HCT116 (cell line): ENCODE measurements around the gene THSD1. TPM values are rescaled to one million over a fixed set of nuclear protein-coding genes. Genes with fewer than 3 reads are reported as not detected.

Experiments used
- ATAC-seq: fragments of 200-7000 bp; cut with Tn5 transposase; 2 replicates; pipeline ENCODE4 v1.9.1; 2020; ENCODE audit warnings: mild to moderate bottlenecking, moderate library complexity
- BruUV-seq: library from RNA; stranded (reverse); fragments of 400-500 nt; replicated peaks from 2 replicates; lab custom pipeline; 2021; lab: Mats Ljungman, UMichigan
- CTCF ChIA-PET: fragments of 300-600 bp; sonication (Branson Sonifier 250); formaldehyde crosslinking; loops from one replicate; lab custom pipeline; 2021; ENCODE audit warnings: antibody characterized with exemption; lab: Charles Lee
- POLR2A ChIA-PET: fragments of 300-600, 350-600 bp; sonication (Branson Sonifier 250); formaldehyde crosslinking; loops from one replicate; lab custom pipeline; 2021; ENCODE audit warnings: antibody characterized with exemption; lab: Charles Lee
- RAD21 ChIA-PET, 2 experiments: fragments of 300-600 bp; sonication (Branson Sonifier 250); formaldehyde crosslinking; loops; one replicate each; lab custom pipeline; 2023; ENCODE audit warnings: low total read pairs in 2 of 2; ENCODE audit not compliant: uncharacterized antibody in 2 of 2, unreplicated experiment in 2 of 2, low non-redundant PET in 1 of 2; lab: Charles Lee
- DNase-seq: peaks from one replicate; pipeline ENCODE4 v3.0.0-alpha.2; 2010; ENCODE audit warnings: low read depth, low spot score
- H2AFZ ChIP-seq: fragments of 200-600 bp; shearing (Covaris generic), sonication (generic); 2 replicates; pipeline ENCODE4 v1.6.1; 2017; ENCODE audit warnings: low read depth, mixed run types, mixed read lengths, antibody characterized with exemption, low read length; ENCODE audit not compliant: poor library complexity, severe bottlenecking
- H3K27ac ChIP-seq: 2 replicates; pipeline ENCODE4 v1.5.1; 2012; ENCODE audit warnings: low read depth, low read length
- H3K27me3 ChIP-seq: fragments of 200-600 bp; sonication (generic); 2 replicates; pipeline ENCODE4 v1.6.1; 2016; ENCODE audit warnings: mixed run types, low read length, mixed read lengths; ENCODE audit not compliant: insufficient read depth
- H3K36me3 ChIP-seq, 2 experiments: fragments of 200-500 bp in 1 of 2; fragments of 200-600 bp in 1 of 2; sonication (Bioruptor generic) in 1 of 2; sonication (generic) in 1 of 2; 2 replicates each; pipeline versions ENCODE4 v1.5.1 to v1.6.1; 2014 to 2016; ENCODE audit warnings: low read length in 2 of 2, inconsistent platforms in 1 of 2, mixed read lengths in 1 of 2, mixed run types in 1 of 2; ENCODE audit not compliant: insufficient read depth in 2 of 2, control insufficient read depth in 1 of 2
- H3K4me1 ChIP-seq, 2 experiments: fragments of 200-600 bp in 1 of 2; sonication (generic) in 1 of 2; 2 replicates each; pipeline versions ENCODE4 v1.5.1 to v1.6.1; 2012 to 2017; ENCODE audit warnings: low read length in 2 of 2, inconsistent platforms in 1 of 2, mild to moderate bottlenecking in 1 of 2, mixed read lengths in 1 of 2, mixed run types in 1 of 2, moderate library complexity in 1 of 2; ENCODE audit not compliant: insufficient read depth in 2 of 2, control insufficient read depth in 1 of 2
- H3K4me2 ChIP-seq: fragments of 200-600 bp; sonication (generic); 2 replicates; pipeline ENCODE4 v1.6.1; 2017; ENCODE audit warnings: mixed run types, low read length, mixed read lengths
- H3K4me3 ChIP-seq, 2 experiments: fragments of 200-600 bp in 1 of 2; sonication (generic) in 1 of 2; replicated peaks in 1 of 2; 2 replicates each; pipeline ENCODE4 v1.5.1; 2011 to 2016; ENCODE audit warnings: low read length in 2 of 2, control low read depth in 1 of 2, low read depth in 1 of 2, mild to moderate bottlenecking in 1 of 2, mixed read lengths in 1 of 2, mixed run types in 1 of 2
- H3K79me2 ChIP-seq: fragments of 200-600 bp; sonication (generic); 2 replicates; pipeline ENCODE4 v1.6.1; 2017; ENCODE audit warnings: mild to moderate bottlenecking, mixed run types, low read length, moderate library complexity, mixed read lengths; ENCODE audit not compliant: insufficient read depth
- H3K9ac ChIP-seq: fragments of 200-600 bp; sonication (generic); 2 replicates; pipeline ENCODE4 v1.6.1; 2016; ENCODE audit warnings: low read length, mixed read lengths
- H3K9me2 ChIP-seq: fragments of 200-600 bp; sonication (generic), shearing (Covaris generic); 2 replicates; pipeline ENCODE4 v1.6.1; 2017; ENCODE audit warnings: mixed run types, mild to moderate bottlenecking, moderate library complexity; ENCODE audit not compliant: insufficient read depth
- H3K9me3 ChIP-seq, 2 experiments: fragments of 200-500 bp in 1 of 2; fragments of 200-600 bp in 1 of 2; sonication (Bioruptor generic) in 1 of 2; sonication (generic) in 1 of 2; 2 replicates each; pipeline ENCODE4 v1.6.1; 2014 to 2017; ENCODE audit warnings: low read length in 2 of 2, mixed read lengths in 2 of 2, inconsistent platforms in 1 of 2, low read depth in 1 of 2, mild to moderate bottlenecking in 1 of 2, mixed run types in 1 of 2, moderate library complexity in 1 of 2; ENCODE audit not compliant: control insufficient read depth in 1 of 2, insufficient read depth in 1 of 2
- H4K20me1 ChIP-seq: fragments of 200-600 bp; sonication (generic), shearing (Covaris generic); 2 replicates; pipeline ENCODE4 v1.6.1; 2017; ENCODE audit warnings: mixed run types, mild to moderate bottlenecking, moderate library complexity; ENCODE audit not compliant: insufficient read depth
- CBX3 ChIP-seq: IDR thresholded peaks from 2 replicates; pipeline ENCODE4 v1.6.1; 2012; ENCODE audit warnings: low read depth
- EZH2phosphoT487 ChIP-seq: fragments of 200-600 bp; IDR thresholded peaks from 2 replicates; pipeline ENCODE4 v1.6.1; 2018; ENCODE audit warnings: antibody characterized with exemption, borderline replicate concordance
- FOSL1 ChIP-seq: IDR thresholded peaks from 2 replicates; pipeline ENCODE4 v1.6.1; 2012; ENCODE audit warnings: low read depth
- SP1 ChIP-seq: IDR thresholded peaks from 2 replicates; pipeline ENCODE4 v1.6.1; 2012; ENCODE audit warnings: low read depth
- TCF7L2 ChIP-seq: IDR thresholded peaks from 2 replicates; pipeline ENCODE4 v1.7.0; 2011; ENCODE audit warnings: borderline replicate concordance, inconsistent platforms; ENCODE audit not compliant: insufficient read depth, insufficient read length; ENCODE audit errors: extremely low read depth
- YY1 ChIP-seq: IDR thresholded peaks from 2 replicates; pipeline ENCODE4 v1.6.1; 2011; ENCODE audit warnings: low read length, low read depth, moderate library complexity, mild to moderate bottlenecking; ENCODE audit not compliant: insufficient replicate concordance; ENCODE audit errors: extremely low read depth
- intact Hi-C: fragments of 100-400 bp; cut with micrococcal nuclease; formaldehyde crosslinking; loops from 2 replicates; pipeline ENCODE4 v1.10.0; 2022
- total RNA-seq: library from RNA; stranded (reverse); gene quantifications from one replicate; pipeline ENCODE4 v1.2.1, GENCODE V29; 2021; ENCODE audit not compliant: unreplicated experiment
- TF ChIP-seq, protein P1 (sequence below): IDR thresholded peaks from 2 replicates; pipeline ENCODE4 v1.6.1; 2012; ENCODE audit warnings: low read depth
- TF ChIP-seq, protein P2 (sequence below): IDR thresholded peaks from 2 replicates; pipeline ENCODE4 v1.6.1; 2012

Gene THSD1
- total RNA-seq, 1 experiment from 2014 or later: 0.76 TPM

DNA sequence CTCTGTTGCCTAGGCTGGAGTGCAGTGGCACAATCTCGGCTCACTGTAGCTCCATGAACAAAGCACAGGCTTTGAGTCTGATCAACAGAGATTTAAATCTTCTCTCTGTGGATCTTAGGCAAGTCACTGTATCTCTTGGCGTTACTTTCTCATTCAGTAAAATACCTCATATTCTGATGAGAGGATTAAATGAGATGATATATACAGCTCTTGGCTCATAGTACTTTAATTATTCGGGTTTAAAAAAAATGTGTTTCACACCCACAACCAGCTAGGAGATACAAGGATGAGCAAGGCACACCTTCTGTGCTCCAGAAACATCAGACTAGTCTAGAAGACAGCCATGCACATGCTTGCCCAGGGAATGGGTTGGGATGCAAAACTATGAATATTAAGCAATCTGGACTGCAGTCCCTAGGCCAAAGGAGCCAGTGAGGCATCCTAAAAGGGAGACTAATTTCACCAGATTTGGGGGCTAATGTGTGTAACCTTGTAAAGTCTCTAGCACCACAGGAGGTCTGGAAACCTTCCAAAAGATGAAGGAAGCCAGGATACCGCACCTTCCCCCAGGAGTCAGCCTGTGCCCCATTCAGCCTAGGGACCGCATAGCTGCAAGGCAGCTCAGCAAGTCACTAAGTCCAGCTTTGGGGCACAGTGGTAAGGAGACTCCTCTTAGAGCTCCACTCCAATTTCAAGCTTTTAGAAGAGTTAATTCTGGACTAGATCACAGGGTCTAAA lies 42.0 kb upstream of the THSD1 start:
- RAD21 ChIA-PET: no interaction called here
- intact Hi-C loops: no loop called here
- H3K9ac ChIP-seq: no peak overlapping the region

More for the DNA sequence above, 42.0 kb upstream of the THSD1 start:
- no peaks in the 10 kb centered on the region for H3K27me3 ChIP-seq
- TF ChIP-seq, protein P1, sequence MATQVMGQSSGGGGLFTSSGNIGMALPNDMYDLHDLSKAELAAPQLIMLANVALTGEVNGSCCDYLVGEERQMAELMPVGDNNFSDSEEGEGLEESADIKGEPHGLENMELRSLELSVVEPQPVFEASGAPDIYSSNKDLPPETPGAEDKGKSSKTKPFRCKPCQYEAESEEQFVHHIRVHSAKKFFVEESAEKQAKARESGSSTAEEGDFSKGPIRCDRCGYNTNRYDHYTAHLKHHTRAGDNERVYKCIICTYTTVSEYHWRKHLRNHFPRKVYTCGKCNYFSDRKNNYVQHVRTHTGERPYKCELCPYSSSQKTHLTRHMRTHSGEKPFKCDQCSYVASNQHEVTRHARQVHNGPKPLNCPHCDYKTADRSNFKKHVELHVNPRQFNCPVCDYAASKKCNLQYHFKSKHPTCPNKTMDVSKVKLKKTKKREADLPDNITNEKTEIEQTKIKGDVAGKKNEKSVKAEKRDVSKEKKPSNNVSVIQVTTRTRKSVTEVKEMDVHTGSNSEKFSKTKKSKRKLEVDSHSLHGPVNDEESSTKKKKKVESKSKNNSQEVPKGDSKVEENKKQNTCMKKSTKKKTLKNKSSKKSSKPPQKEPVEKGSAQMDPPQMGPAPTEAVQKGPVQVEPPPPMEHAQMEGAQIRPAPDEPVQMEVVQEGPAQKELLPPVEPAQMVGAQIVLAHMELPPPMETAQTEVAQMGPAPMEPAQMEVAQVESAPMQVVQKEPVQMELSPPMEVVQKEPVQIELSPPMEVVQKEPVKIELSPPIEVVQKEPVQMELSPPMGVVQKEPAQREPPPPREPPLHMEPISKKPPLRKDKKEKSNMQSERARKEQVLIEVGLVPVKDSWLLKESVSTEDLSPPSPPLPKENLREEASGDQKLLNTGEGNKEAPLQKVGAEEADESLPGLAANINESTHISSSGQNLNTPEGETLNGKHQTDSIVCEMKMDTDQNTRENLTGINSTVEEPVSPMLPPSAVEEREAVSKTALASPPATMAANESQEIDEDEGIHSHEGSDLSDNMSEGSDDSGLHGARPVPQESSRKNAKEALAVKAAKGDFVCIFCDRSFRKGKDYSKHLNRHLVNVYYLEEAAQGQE: no peak
- TF ChIP-seq SP1 (no peak), CBX3 (no peak), YY1 (no peak), EZH2phosphoT487 (no peak), TCF7L2 (no peak), FOSL1 (no peak)
- TF ChIP-seq, protein P2, sequence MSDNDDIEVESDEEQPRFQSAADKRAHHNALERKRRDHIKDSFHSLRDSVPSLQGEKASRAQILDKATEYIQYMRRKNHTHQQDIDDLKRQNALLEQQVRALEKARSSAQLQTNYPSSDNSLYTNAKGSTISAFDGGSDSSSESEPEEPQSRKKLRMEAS: no peak
- BruUV-seq: no TSS peak
- H4K20me1 ChIP-seq: no peaks in the 10 kb centered on the region
- peaks cover 14 to 18% of the 10 kb centered on the region in 2 experiments for H3K4me1 ChIP-seq
- no peak overlapping the region for H3K4me2 ChIP-seq
- ATAC-seq (no peak), DNase-seq (no peak)
- no peaks in the 10 kb centered on the region for H3K9me3 ChIP-seq
- no peaks in the 10 kb centered on the region for H3K9me2 ChIP-seq
- peaks cover 62% of the 10 kb centered on the region for H3K79me2 ChIP-seq
- H3K27ac ChIP-seq: no peak overlapping the region
- H2AFZ ChIP-seq: no peak overlapping the region
- H3K4me3 ChIP-seq: no peak overlapping the region
- CTCF ChIA-PET: no interaction called here
- POLR2A ChIA-PET: interaction anchor here (0.5 kb wide), 1 partner anchor 96 kb away, joined by 5 read pairs; no protein-coding TSS in a partner anchor
- H3K36me3 ChIP-seq: no peaks in the 10 kb centered on the region
